Measurements from ENCODE around the gene FAM13C. TPM values are rescaled to one million over a fixed set of nuclear protein-coding genes. Genes with fewer than 3 reads are reported as not detected.

Gene FAM13C
- total and polyA plus RNA-seq, 2 of the 4 experiments (the other 2 are of a cell fraction): 1.6 to 2.9 TPM

DNA sequence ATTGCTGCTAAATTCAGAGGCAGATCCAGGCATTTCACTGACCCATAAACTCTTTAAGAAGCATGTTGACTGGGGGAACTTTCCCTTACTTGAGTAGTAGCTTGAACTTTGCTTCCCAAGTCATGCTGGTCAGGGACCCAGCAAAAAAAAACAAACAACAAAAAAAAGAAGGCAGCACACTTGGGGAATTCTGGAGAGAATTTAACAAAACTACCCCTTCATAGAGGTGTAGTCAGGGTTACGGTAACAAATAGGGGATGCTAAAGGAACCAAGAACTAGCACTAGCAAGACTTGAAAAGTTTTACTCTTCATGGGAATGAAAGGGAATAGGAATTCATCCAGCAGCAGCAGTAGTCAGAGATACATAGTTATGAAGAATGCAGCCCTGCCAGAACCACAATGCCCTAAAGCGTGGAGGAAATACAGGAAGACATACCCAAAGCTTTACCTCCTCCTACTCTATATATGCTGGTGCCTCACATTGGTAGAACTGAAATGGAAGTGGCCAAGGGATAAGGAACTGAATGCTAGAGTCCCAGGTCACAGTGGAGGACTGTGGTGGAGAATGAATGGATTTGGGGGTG, 118.6 kb downstream of the FAM13C start:
- ATAC-seq (ENCODE audit: low read depth): no peak
- no peaks in the 10 kb centered on the region for H3K79me1 ChIP-seq (ENCODE audit: low read depth in 1 of 2, low read length in 2 of 2)
- no peaks in the 10 kb centered on the region for H4K20me1 ChIP-seq (ENCODE audit: insufficient read depth, low read length)
- H3K4ac ChIP-seq (ENCODE audit: low read depth, low read length): no peak overlapping the region
- BruUV-seq (replicated peaks): no TSS peak
- H3K36me3 ChIP-seq (ENCODE audit: control insufficient read depth, insufficient read depth, low read length): no peaks in the 10 kb centered on the region
- WGBS, 2 experiments (ENCODE audit: extremely low coverage in 2 of 2, insufficient read length in 1 of 2): no CpG with 5 or more reads among the region's 2 CpGs
- H3K9me1 ChIP-seq (ENCODE audit: insufficient read depth, low read length): no peaks in the 10 kb centered on the region
- ChIA-PET POLR2A (ENCODE audit: unreplicated experiment) (no interaction called here), CTCF (no interaction called here)
- H4K91ac ChIP-seq (ENCODE audit: insufficient read depth, low read depth, low read length): no peak overlapping the region
- no peak overlapping the region for H2AFZ ChIP-seq (replicated peaks; ENCODE audit: low read length, poor library complexity)
- no peaks in the 10 kb centered on the region for H3K9me3 ChIP-seq (ENCODE audit: control insufficient read depth, insufficient read depth, low read length)
- H3K23ac ChIP-seq (ENCODE audit: low read depth, low read length): no peak overlapping the region
- H2AK9ac ChIP-seq (replicated peaks; ENCODE audit: low read depth, low read length, poor library complexity): no peak overlapping the region
- H2BK15ac ChIP-seq (ENCODE audit: low read depth, low read length): no peak overlapping the region
- H3K27me3 ChIP-seq (ENCODE audit: control insufficient read depth, insufficient read depth, low read length): no peaks in the 10 kb centered on the region
- in situ Hi-C loops (cut with MboI; ENCODE audit: low sequenced_read_pairs) (loop anchor here (5.0 to 10.0 kb wide), 3 partner anchors 221 to 381 kb away; no protein-coding TSS in a partner anchor), intact Hi-C loops (cut with micrococcal nuclease) (loop anchor here (10.0 kb wide), 1 partner anchor 561 kb away; no protein-coding TSS in a partner anchor), dilution Hi-C loops (cut with HindIII; ENCODE audit: low sequenced_read_pairs, unreplicated experiment) (no loop called here)
- H2BK20ac ChIP-seq (ENCODE audit: low read depth, low read length): no peak overlapping the region
- TF ChIP-seq, protein P1, sequence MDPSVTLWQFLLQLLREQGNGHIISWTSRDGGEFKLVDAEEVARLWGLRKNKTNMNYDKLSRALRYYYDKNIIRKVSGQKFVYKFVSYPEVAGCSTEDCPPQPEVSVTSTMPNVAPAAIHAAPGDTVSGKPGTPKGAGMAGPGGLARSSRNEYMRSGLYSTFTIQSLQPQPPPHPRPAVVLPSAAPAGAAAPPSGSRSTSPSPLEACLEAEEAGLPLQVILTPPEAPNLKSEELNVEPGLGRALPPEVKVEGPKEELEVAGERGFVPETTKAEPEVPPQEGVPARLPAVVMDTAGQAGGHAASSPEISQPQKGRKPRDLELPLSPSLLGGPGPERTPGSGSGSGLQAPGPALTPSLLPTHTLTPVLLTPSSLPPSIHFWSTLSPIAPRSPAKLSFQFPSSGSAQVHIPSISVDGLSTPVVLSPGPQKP (IDR thresholded peaks at IDR 0.05; ENCODE audit: borderline replicate concordance, low read depth, low read length): no peak
- no peak for TF ChIP-seq MXI1 (IDR thresholded peaks at IDR 0.05; ENCODE audit: borderline replicate concordance, low read depth, low read length)
- no peak for TF ChIP-seq SMC3 (IDR thresholded peaks at IDR 0.05; ENCODE audit: low read depth, low read length)
- no peak for TF ChIP-seq FOS (IDR thresholded peaks at IDR 0.05; ENCODE audit: low read depth, low read length)
- TF ChIP-seq RCOR1 (IDR thresholded peaks at IDR 0.05; ENCODE audit: insufficient replicate concordance, low read length): no peak
- TF ChIP-seq CEBPB (IDR thresholded peaks at IDR 0.05; ENCODE audit: low read depth, low read length): no peak
- H3K56ac ChIP-seq (ENCODE audit: extremely low read depth, insufficient read depth, low read length): no peak overlapping the region
- no peak overlapping the region for H3K4me2 ChIP-seq (ENCODE audit: low read depth, low read length)
- no peak overlapping the region for H2BK5ac ChIP-seq (ENCODE audit: low read depth, low read length, poor library complexity, severe bottlenecking)
- DNase-seq: no peak
- H3K4me3 ChIP-seq (ENCODE audit: insufficient read depth, low read depth, low read length): no peak overlapping the region
- H4K5ac ChIP-seq (ENCODE audit: low read depth, low read length): no peak overlapping the region
- no peak overlapping the region for H4K8ac ChIP-seq (ENCODE audit: low read depth in 2 of 2, low read length in 2 of 2)
- no peak overlapping the region for H3K9ac ChIP-seq (ENCODE audit: low read depth, low read length)
- no peak overlapping the region for H3K27ac ChIP-seq (ENCODE audit: insufficient read depth, low read length)
- no peak overlapping the region for H2AK5ac ChIP-seq (ENCODE audit: low read depth, low read length)
- H3K18ac ChIP-seq (ENCODE audit: low read depth, low read length): no peak overlapping the region
- no peak overlapping the region for H3K14ac ChIP-seq (replicated peaks; ENCODE audit: low read depth, low read length)
- H3K4me1 ChIP-seq (ENCODE audit: control insufficient read depth, insufficient read depth, low read length): no peaks in the 10 kb centered on the region
- no peak overlapping the region for H2BK120ac ChIP-seq (ENCODE audit: low read depth, low read length)
